Measurements from ENCODE around the gene PCDH9. TPM values are rescaled to one million over a fixed set of nuclear protein-coding genes. Genes with fewer than 3 reads are reported as not detected.

PCDH9 gene
- total RNA-seq, 1 donor from 2014 or later, result 5.1 TPM

DNA sequence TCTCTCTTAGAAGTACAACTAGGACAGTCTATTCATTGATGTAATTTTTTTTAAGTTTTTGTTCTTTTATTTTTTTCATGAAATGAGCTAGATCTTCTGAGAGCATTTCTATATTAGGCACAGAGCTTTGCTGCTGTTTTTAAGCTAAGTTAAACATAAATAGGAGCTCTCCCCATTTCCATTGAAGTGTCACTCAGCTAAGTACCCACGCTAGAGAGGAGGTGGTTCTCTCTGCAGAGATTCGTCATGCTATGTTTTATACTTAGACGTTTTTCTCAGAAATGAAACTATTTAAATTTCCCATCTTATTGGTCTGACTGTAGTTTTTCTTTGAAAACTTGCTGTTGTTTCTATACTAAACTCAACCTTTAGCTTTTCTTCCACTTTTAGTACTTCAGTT is 271.5 kb downstream of the PCDH9 start:
- TF ChIP-seq, protein P1, sequence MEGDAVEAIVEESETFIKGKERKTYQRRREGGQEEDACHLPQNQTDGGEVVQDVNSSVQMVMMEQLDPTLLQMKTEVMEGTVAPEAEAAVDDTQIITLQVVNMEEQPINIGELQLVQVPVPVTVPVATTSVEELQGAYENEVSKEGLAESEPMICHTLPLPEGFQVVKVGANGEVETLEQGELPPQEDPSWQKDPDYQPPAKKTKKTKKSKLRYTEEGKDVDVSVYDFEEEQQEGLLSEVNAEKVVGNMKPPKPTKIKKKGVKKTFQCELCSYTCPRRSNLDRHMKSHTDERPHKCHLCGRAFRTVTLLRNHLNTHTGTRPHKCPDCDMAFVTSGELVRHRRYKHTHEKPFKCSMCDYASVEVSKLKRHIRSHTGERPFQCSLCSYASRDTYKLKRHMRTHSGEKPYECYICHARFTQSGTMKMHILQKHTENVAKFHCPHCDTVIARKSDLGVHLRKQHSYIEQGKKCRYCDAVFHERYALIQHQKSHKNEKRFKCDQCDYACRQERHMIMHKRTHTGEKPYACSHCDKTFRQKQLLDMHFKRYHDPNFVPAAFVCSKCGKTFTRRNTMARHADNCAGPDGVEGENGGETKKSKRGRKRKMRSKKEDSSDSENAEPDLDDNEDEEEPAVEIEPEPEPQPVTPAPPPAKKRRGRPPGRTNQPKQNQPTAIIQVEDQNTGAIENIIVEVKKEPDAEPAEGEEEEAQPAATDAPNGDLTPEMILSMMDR (IDR thresholded peaks at IDR 0.05), result no peak

DNA sequence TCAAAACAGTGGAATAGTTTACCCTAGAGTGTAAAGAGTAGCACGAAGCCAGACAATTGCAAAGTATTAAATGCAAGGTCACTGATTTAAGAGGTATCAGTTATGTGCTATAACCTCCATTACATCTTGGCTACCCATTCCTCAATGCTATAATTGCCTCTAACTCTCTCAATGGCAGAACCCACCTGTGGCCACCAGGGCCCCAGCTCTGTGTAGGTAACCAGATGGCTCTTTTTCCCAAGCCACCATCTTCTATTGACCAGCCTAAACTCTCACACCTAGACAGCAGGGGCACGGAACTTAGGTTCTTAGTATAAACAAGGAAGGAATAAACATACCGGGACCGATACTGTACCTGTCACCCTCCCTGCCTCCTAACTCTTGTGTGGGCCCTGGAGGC is 277.6 kb downstream of the PCDH9 start:
- ATAC-seq, result no peak
- no peaks in the 10 kb centered on the region for H3K9me3 ChIP-seq
- no peaks in the 10 kb centered on the region for H3K27me3 ChIP-seq
- H3K27ac ChIP-seq, result no peak overlapping the region
- no peaks in the 10 kb centered on the region for H3K4me1 ChIP-seq
- no peak overlapping the region for H3K4me3 ChIP-seq
- TF ChIP-seq, protein P1 (IDR thresholded peaks at IDR 0.05), result no peak
- intact Hi-C loops (cut with DNase I), result no loop called here
- DNase-seq, result no peak
- H3K36me3 ChIP-seq, result no peaks in the 10 kb centered on the region

More for the DNA sequence above, 271.5 kb downstream of the PCDH9 start:
- intact Hi-C loops (cut with DNase I), result no loop called here
- no peaks in the 10 kb centered on the region for H3K4me1 ChIP-seq
- H3K9me3 ChIP-seq, result no peaks in the 10 kb centered on the region
- no peak for ATAC-seq
- H3K27me3 ChIP-seq, result no peaks in the 10 kb centered on the region
- no peak for DNase-seq
- H3K4me3 ChIP-seq, result no peak overlapping the region
- no peaks in the 10 kb centered on the region for H3K36me3 ChIP-seq
- H3K27ac ChIP-seq, result no peak overlapping the region

DNA sequence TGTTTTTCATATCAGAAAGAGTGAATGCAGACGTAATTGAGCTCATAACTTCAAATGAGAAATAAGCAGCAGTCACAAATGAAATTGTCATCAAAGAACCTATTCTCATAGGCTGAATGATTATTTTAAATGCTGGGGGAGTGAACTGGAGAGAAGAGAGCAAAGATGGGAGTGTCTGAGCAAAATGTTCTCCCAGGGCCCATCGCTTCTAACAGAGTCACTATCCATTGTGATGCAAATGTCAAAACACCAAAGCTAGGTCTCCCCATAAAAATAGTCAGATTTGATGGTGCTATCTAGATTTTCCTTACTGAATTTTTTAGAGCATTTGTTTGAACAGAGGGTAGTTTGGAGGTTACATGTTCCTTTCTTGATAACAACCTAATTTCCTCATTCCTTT is 278.7 kb downstream of the PCDH9 start:
- TF ChIP-seq, protein P1 (IDR thresholded peaks at IDR 0.05), result no peak
- no peak for DNase-seq
- Histone ChIP-seq H3K9me3 (no peaks in the 10 kb centered on the region), H3K36me3 (no peaks in the 10 kb centered on the region), H3K4me1 (no peaks in the 10 kb centered on the region), H3K27ac (no peak overlapping the region), H3K27me3 (no peaks in the 10 kb centered on the region), H3K4me3 (no peak overlapping the region)
- intact Hi-C loops (cut with DNase I), result no loop called here
- ATAC-seq, result no peak

DNA sequence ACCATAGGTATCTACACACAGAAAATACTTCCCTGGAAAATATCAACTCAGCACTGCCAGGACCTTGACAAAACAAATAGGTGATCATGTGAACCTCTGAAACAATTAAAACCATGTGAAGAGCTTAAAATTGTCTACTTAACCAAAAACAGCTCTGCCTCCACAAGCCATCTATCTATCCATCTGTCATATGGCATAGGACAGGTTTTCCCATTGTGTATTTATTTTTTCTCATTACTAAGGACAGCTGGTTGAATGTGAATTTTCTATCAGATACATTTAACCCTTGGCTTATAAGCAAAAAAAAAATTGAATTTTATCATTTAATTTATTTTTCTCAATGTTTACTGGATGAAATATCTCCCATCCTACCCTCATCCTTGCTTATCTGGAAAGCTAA is 279.5 kb downstream of the PCDH9 start:
- H3K4me3 ChIP-seq, result no peak overlapping the region
- H3K27ac ChIP-seq, result no peak overlapping the region
- TF ChIP-seq, protein P1 (IDR thresholded peaks at IDR 0.05), result no peak
- intact Hi-C loops (cut with DNase I), result no loop called here
- no peaks in the 10 kb centered on the region for H3K27me3 ChIP-seq
- no peak for ATAC-seq
- no peaks in the 10 kb centered on the region for H3K36me3 ChIP-seq
- H3K9me3 ChIP-seq, result no peaks in the 10 kb centered on the region
- no peaks in the 10 kb centered on the region for H3K4me1 ChIP-seq
- DNase-seq, result no peak

DNA sequence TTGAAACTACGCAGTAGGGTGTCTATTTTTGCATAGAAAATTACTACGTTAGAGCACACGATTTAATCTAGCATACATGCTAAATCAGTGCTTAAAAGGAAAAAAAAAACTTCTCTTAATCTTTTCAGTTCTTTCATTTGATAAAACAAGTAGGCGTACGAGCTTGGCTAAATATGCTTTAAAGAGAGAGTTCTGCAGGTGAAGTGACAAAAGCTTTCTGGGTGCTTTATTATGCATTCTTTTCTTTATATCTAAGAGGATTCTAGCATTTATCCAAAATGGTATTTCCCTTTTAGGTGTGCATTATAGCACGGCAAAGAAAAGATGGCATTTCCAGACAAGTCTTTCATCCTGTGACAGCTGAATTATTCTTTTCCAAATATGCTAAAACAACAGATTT is 281.2 kb downstream of the PCDH9 start:
- no peaks in the 10 kb centered on the region for H3K9me3 ChIP-seq
- no peaks in the 10 kb centered on the region for H3K36me3 ChIP-seq
- H3K4me1 ChIP-seq, result no peaks in the 10 kb centered on the region
- no peak for DNase-seq
- TF ChIP-seq, protein P1 (IDR thresholded peaks at IDR 0.05), result no peak
- no peak overlapping the region for H3K27ac ChIP-seq
- intact Hi-C loops (cut with DNase I), result no loop called here
- H3K27me3 ChIP-seq, result no peaks in the 10 kb centered on the region
- H3K4me3 ChIP-seq, result no peak overlapping the region
- ATAC-seq, result no peak

DNA sequence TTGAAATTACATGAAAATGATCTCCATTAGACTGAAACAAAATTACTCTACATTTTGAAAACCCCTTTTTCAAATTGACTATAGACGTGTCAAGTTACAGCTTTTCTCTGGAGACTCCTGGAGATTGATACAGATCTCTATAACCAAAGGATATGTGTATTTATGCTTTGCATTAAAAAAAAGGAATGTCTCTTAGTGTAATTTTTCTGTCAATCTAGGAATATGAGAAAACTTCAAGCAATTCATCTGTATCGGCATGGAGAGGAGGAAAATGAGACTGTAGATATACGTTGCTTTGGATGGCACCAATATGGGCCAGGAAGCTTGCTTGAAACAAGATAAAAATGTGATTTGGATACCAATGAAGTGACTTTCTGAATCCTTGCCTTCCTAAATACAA is 286.6 kb downstream of the PCDH9 start:
- intact Hi-C loops (cut with DNase I), result no loop called here
- TF ChIP-seq, protein P1 (IDR thresholded peaks at IDR 0.05), result no peak
- Histone ChIP-seq H3K4me3 (no peak overlapping the region), H3K27ac (no peak overlapping the region), H3K9me3 (no peaks in the 10 kb centered on the region), H3K4me1 (no peaks in the 10 kb centered on the region), H3K27me3 (no peaks in the 10 kb centered on the region), H3K36me3 (no peaks in the 10 kb centered on the region)
- DNase-seq, result no peak
- ATAC-seq, result no peak
